Activated CD4-positive, alpha-beta T cell treated with anti-CD3 and anti-CD28 coated beads, Interleukin-2, amount 50 U/mL, for 48 hours (primary cell): ENCODE measurements around the gene ACKR1.

Source experiments
- DNase-seq, 2 experiments: peaks; one replicate each; pipeline ENCODE4 v3.0.0-alpha.2; 2020

ACKR1 gene

GRCh38 chr1:159223004-159223403, 18.3 kb downstream of the ACKR1 start:
- no peak for DNase-seq

GRCh38 chr1:159228554-159228953, 23.9 kb downstream of the ACKR1 start:
- no peak for DNase-seq

GRCh38 chr1:159229260-159229885, 24.7 kb downstream of the ACKR1 start:
- no peak for DNase-seq

- no peak for DNase-seq
Measured at GRCh38 chr1:159229896-159230295, 25.2 kb downstream of the ACKR1 start.

- DNase-seq: no peak
Measured at GRCh38 chr1:159239551-159240220, 35.0 kb downstream of the ACKR1 start.

- DNase-seq: no peak
Measured at GRCh38 chr1:159247266-159247665, 42.6 kb downstream of the ACKR1 start.

GRCh38 chr1:159248311-159248710, 43.6 kb downstream of the ACKR1 start:
- DNase-seq: no peak

GRCh38 chr1:159250638-159251216, 46.1 kb downstream of the ACKR1 start:
- DNase-seq: no peak
